SK-N-SH treated with all-trans-retinoic acid at 6 μM for 48 hours (cell line): ENCODE results near the gene ACIN1.

Experiments used
- ATAC-seq: fragments of 200-7000 bp; cut with Tn5 transposase; 3 replicates; pipeline ENCODE4 v1.9.1; 2020; ENCODE audit warnings: mild to moderate bottlenecking, moderate library complexity
- ARNTL ChIP-seq: fragments of 450-650 bp; formaldehyde crosslinking; IDR thresholded peaks from 2 replicates; pipeline ENCODE4 v1.5.0; 2020; ENCODE audit warnings: low read depth, mild to moderate bottlenecking, moderate library complexity, borderline replicate concordance
- BACH2 ChIP-seq: fragments of 250-450 bp; sonication (Bioruptor Pico); IDR thresholded peaks from 2 replicates; pipeline ENCODE4 v1.9.0; 2021; ENCODE audit warnings: mild to moderate bottlenecking, borderline replicate concordance
- CSDC2 ChIP-seq: fragments of 250-450 bp; sonication (Bioruptor Pico); IDR thresholded peaks from 2 replicates; pipeline ENCODE4 v1.5.0; 2020; ENCODE audit warnings: mild to moderate bottlenecking, moderate library complexity
- CSRNP3 ChIP-seq: fragments of 250-450 bp; sonication (Bioruptor Pico); IDR thresholded peaks from 2 replicates; pipeline ENCODE4 v1.5.1; 2021; ENCODE audit warnings: mild to moderate bottlenecking, moderate library complexity
- ESRRG ChIP-seq: fragments of 250-450 bp; sonication (Bioruptor Pico); IDR thresholded peaks from 2 replicates; pipeline ENCODE4 v1.6.1; 2021; ENCODE audit warnings: mild to moderate bottlenecking
- ISL1 ChIP-seq: fragments of 250-450 bp; sonication (Bioruptor Pico); IDR thresholded peaks from 2 replicates; pipeline ENCODE4 v2.1.2; 2022; ENCODE audit warnings: mild to moderate bottlenecking, moderate library complexity
- PATZ1 ChIP-seq: fragments of 250-450 bp; sonication (Bioruptor Pico); IDR thresholded peaks from 2 replicates; pipeline ENCODE4 v1.8.0; 2020; ENCODE audit warnings: mild to moderate bottlenecking, moderate library complexity, borderline replicate concordance
- PPARA ChIP-seq: fragments of 250-450 bp; sonication (Bioruptor Pico); IDR thresholded peaks from 2 replicates; pipeline ENCODE4 v1.5.0; 2020; ENCODE audit warnings: mild to moderate bottlenecking, borderline replicate concordance
- RARB ChIP-seq: fragments of 250-450 bp; sonication (Bioruptor Pico); IDR thresholded peaks from 2 replicates; pipeline ENCODE4 v1.8.0; 2021; ENCODE audit warnings: mild to moderate bottlenecking, moderate library complexity
- TCF4 ChIP-seq: fragments of 250-450 bp; sonication (Bioruptor Pico); IDR thresholded peaks from 2 replicates; pipeline ENCODE4 v1.8.0; 2021; ENCODE audit warnings: mild to moderate bottlenecking, moderate library complexity, borderline replicate concordance
- TSHZ2 ChIP-seq: fragments of 250-450 bp; sonication (Bioruptor Pico); IDR thresholded peaks from 2 replicates; pipeline ENCODE4 v1.5.0; 2020; ENCODE audit warnings: mild to moderate bottlenecking, moderate library complexity
- ZC3H10 ChIP-seq: fragments of 250-450 bp; sonication (Bioruptor Pico); IDR thresholded peaks from 2 replicates; pipeline ENCODE4 v1.5.1; 2021; ENCODE audit warnings: mild to moderate bottlenecking, moderate library complexity
- ZFP3 ChIP-seq: fragments of 250-450 bp; sonication (Bioruptor Pico); IDR thresholded peaks from 2 replicates; pipeline ENCODE4 v1.5.0; 2020; ENCODE audit warnings: mild to moderate bottlenecking, moderate library complexity
- ZNF565 ChIP-seq: fragments of 450-650 bp; formaldehyde crosslinking; conservative IDR thresholded peaks from 2 replicates; pipeline ENCODE4 v1.5.0; 2020; ENCODE audit warnings: low read depth, mild to moderate bottlenecking, moderate library complexity
- ZNF70 ChIP-seq: fragments of 450-650 bp; formaldehyde crosslinking; IDR thresholded peaks from 2 replicates; pipeline ENCODE4 v1.5.0; 2020; ENCODE audit warnings: mild to moderate bottlenecking, moderate library complexity
- ZNF8 ChIP-seq: fragments of 450-650 bp; formaldehyde crosslinking; IDR thresholded peaks from 2 replicates; pipeline ENCODE4 v1.5.0; 2020; ENCODE audit warnings: mild to moderate bottlenecking, moderate library complexity
- TF ChIP-seq, protein P1 (sequence below): fragments of 250-450 bp; sonication (Bioruptor Pico); IDR thresholded peaks from 2 replicates; pipeline ENCODE4 v1.5.1; 2020; ENCODE audit warnings: low read depth, mild to moderate bottlenecking, moderate library complexity
- TF ChIP-seq, protein P2 (sequence below): fragments of 250-450 bp; sonication (Bioruptor Pico); IDR thresholded peaks from 2 replicates; pipeline ENCODE4 v1.8.0; 2021; ENCODE audit warnings: low read depth, mild to moderate bottlenecking, moderate library complexity, borderline replicate concordance

ACIN1 gene

GRCh38 chr14:23023795-23024152, 71.2 kb downstream of the ACIN1 start:
- ATAC-seq = no peak
- TF ChIP-seq, protein P1, sequence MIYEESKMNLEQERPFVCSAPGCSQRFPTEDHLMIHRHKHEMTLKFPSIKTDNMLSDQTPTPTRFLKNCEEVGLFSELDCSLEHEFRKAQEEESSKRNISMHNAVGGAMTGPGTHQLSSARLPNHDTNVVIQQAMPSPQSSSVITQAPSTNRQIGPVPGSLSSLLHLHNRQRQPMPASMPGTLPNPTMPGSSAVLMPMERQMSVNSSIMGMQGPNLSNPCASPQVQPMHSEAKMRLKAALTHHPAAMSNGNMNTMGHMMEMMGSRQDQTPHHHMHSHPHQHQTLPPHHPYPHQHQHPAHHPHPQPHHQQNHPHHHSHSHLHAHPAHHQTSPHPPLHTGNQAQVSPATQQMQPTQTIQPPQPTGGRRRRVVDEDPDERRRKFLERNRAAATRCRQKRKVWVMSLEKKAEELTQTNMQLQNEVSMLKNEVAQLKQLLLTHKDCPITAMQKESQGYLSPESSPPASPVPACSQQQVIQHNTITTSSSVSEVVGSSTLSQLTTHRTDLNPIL (CRISPR knock-in tag) = no peak
- TF ChIP-seq TSHZ2 = no peak
- TF ChIP-seq ZNF8 (CRISPR knock-in tag) = no peak
- no peak for TF ChIP-seq CSRNP3 (CRISPR knock-in tag)

GRCh38 chr14:23023022-23023794, 71.7 kb downstream of the ACIN1 start:
- TF ChIP-seq ZNF70 (no peak), ARNTL (CRISPR knock-in tag) (no peak), PPARA (CRISPR knock-in tag) (no peak), ESRRG (CRISPR knock-in tag) (no peak), CSRNP3 (CRISPR knock-in tag) (no peak), TSHZ2 (no peak), RARB (CRISPR knock-in tag) (no peak), ZNF8 (CRISPR knock-in tag) (no peak), ZC3H10 (CRISPR knock-in tag) (no peak), ISL1 (CRISPR knock-in tag) (no peak), ZFP3 (CRISPR knock-in tag) (no peak), PATZ1 (CRISPR knock-in tag) (no peak), ZNF565 (CRISPR knock-in tag) (no peak), CSDC2 (no peak), BACH2 (CRISPR knock-in tag) (no peak), TCF4 (no peak)
- TF ChIP-seq, protein P1 (CRISPR knock-in tag) = no peak
- TF ChIP-seq, protein P2, sequence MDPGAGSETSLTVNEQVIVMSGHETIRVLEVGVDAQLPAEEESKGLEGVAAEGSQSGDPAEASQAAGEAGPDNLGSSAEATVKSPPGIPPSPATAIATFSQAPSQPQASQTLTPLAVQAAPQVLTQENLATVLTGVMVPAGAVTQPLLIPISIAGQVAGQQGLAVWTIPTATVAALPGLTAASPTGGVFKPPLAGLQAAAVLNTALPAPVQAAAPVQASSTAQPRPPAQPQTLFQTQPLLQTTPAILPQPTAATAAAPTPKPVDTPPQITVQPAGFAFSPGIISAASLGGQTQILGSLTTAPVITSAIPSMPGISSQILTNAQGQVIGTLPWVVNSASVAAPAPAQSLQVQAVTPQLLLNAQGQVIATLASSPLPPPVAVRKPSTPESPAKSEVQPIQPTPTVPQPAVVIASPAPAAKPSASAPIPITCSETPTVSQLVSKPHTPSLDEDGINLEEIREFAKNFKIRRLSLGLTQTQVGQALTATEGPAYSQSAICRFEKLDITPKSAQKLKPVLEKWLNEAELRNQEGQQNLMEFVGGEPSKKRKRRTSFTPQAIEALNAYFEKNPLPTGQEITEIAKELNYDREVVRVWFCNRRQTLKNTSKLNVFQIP (CRISPR knock-in tag) = no peak
- ATAC-seq = no peak; the same call in 2 of the 3 replicates
